HPDE6-E6E7 (cell line): ENCODE results near the gene SOX6.
"Not testable (repeated sequence)": the region's sequence is repeated elsewhere in the genome, so short reads cannot be mapped to it uniquely, and the experiment has no call there.

Experiments used
- DNase-seq: peaks from one replicate; pipeline ENCODE4 v3.0.0; 2011; ENCODE audit warnings: missing footprints; ENCODE audit errors: extremely low spot score

The SOX6 gene

GRCh38 chr11:16043617-16044016, 312.7 kb downstream of the SOX6 start:
- DNase-seq = no peak

GRCh38 chr11:16041207-16041606, 315.1 kb downstream of the SOX6 start:
- no peak for DNase-seq

- DNase-seq = no peak
Measured at GRCh38 chr11:16040151-16040550, 316.2 kb downstream of the SOX6 start.

GRCh38 chr11:16037179-16037578, 319.2 kb downstream of the SOX6 start:
- no peak for DNase-seq

- DNase-seq = no peak
Measured at GRCh38 chr11:16036218-16036617, 320.1 kb downstream of the SOX6 start.

- DNase-seq = no peak
Measured at GRCh38 chr11:16034074-16034473, 322.3 kb downstream of the SOX6 start.

GRCh38 chr11:16032974-16033373, 323.4 kb downstream of the SOX6 start:
- DNase-seq = no peak

GRCh38 chr11:16031210-16031609, 325.1 kb downstream of the SOX6 start:
- DNase-seq = no peak

- no peak for DNase-seq
Measured at GRCh38 chr11:16030664-16031063, 325.7 kb downstream of the SOX6 start.

GRCh38 chr11:16029151-16029550, 327.2 kb downstream of the SOX6 start:
- not testable (repeated sequence) for DNase-seq

GRCh38 chr11:16028419-16028818, 327.9 kb downstream of the SOX6 start:
- no peak for DNase-seq

- DNase-seq = no peak
Measured at GRCh38 chr11:16027621-16028020, 328.7 kb downstream of the SOX6 start.

GRCh38 chr11:16026849-16027248, 329.5 kb downstream of the SOX6 start:
- DNase-seq = no peak

- no peak for DNase-seq
Measured at GRCh38 chr11:16018931-16019330, 337.4 kb downstream of the SOX6 start.

- no peak for DNase-seq
Measured at GRCh38 chr11:16016468-16016829, 339.9 kb downstream of the SOX6 start.

GRCh38 chr11:16015741-16016467, 340.4 kb downstream of the SOX6 start:
- no peak for DNase-seq

GRCh38 chr11:16013649-16014275, 342.6 kb downstream of the SOX6 start:
- no peak for DNase-seq

GRCh38 chr11:16013242-16013641, 343.1 kb downstream of the SOX6 start:
- DNase-seq = no peak

GRCh38 chr11:16012125-16012751, 344.1 kb downstream of the SOX6 start:
- no peak for DNase-seq

- DNase-seq = no peak
Measured at GRCh38 chr11:16011396-16011795, 344.9 kb downstream of the SOX6 start.

- no peak for DNase-seq
Measured at GRCh38 chr11:16009021-16009420, 347.3 kb downstream of the SOX6 start.

- DNase-seq = no peak
Measured at GRCh38 chr11:16007514-16007913, 348.8 kb downstream of the SOX6 start.

- DNase-seq = no peak
Measured at GRCh38 chr11:16002942-16003341, 353.4 kb downstream of the SOX6 start.
